ENCODE data around the gene CNGB1. TPM values are rescaled to one million over a fixed set of nuclear protein-coding genes. Genes with fewer than 3 reads are reported as not detected.
A peak's percentile ranks its signal among the peaks of the same experiment; 100 is the strongest.
"Not testable (repeated sequence)": the region's sequence is repeated elsewhere in the genome, so short reads cannot be mapped to it uniquely, and the experiment has no call there.

Gene CNGB1
- polyA plus RNA-seq, 3 donors: 0.09 to 0.11 TPM; not detected in 1

GRCh38 chr16:57997528-57998265 is 26.8 kb upstream of the CNGB1 start:
- no peak for DNase-seq

DNA sequence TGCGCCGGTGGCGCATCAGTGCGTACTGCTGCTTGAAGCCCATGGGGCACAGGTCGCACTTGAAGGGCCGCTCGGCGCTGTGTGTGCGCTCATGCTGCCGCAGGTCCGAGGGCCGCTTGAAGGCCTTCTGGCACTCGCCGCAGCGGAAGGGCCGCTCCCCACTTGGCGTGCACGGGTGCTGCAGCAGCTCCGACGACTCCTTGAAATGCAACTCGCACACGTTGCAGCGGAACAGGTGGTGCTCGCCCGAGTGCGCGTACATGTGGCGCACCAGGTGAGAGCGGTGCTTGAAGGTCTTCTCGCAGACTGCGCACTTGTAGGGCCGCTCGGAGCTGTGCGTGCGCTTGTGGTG is 26.2 kb upstream of the CNGB1 start:
- no peak for DNase-seq

GRCh38 chr16:57996406-57997175 is 25.7 kb upstream of the CNGB1 start:
- DNase-seq: no peak

DNA sequence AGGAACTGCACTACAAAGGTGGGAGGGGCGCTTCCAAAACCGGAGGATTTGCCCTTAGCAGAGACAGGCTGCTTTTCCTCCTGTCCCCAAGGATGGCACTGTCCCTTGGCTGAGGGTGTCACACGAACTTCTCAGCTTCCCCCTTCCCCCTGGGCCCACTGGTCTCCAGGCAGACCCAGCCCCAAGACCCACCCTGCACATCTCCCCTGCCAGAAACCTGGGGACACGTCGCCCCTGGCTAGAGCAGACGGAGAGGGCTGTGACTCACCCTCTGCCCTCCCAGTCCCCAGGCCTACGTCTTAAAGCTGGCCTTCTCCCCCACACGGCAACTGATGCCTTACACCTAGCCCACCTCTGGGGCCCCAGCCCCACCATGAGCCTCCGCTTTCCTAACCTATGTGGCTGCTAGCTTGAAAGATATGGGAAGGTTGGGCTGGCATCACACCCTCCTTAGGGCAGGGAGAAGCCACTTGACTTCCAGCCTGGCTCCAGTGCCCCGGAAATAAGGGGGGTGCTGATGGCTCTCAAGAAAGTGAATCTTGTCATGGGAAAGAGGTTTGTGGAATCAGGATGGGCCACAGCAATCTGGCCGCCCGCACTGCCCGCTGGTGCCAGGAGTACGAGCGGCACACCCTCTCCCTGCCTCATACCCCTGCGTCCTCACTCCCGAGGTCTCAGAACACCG is 24.9 kb upstream of the CNGB1 start:
- no peak for DNase-seq

DNA sequence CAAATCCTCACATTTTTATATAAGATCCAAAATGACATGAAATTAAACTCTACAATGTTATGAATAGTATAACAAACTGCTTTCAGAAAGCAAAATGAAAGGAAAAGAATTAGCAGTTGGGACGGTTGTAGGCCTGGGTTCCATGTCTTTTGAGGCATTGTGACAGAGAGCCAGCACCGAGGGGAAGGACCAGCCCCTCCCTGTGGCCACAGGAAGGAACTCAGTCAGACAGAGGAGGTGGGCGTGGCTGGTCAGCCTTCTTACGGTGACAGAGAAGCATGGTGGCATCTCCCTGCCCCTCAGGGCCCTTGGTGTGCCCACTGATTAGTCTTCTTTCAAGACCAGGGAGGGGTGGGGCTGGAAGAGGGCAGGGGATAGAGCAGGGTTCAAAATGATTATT is 23.9 kb upstream of the CNGB1 start:
- no peak for DNase-seq

- DNase-seq: no peak
Observed at GRCh38 chr16:57994361-57994760, 23.4 kb upstream of the CNGB1 start.

GRCh38 chr16:57993897-57994296 is 23.0 kb upstream of the CNGB1 start:
- DNase-seq: no peak

GRCh38 chr16:57993438-57993837 is 22.5 kb upstream of the CNGB1 start:
- no peak for DNase-seq

- no peak for DNase-seq
Observed at GRCh38 chr16:57992084-57992483, 21.2 kb upstream of the CNGB1 start.

GRCh38 chr16:57991551-57992059 is 20.7 kb upstream of the CNGB1 start:
- DNase-seq: no peak

- no peak for DNase-seq
Observed at GRCh38 chr16:57988929-57989328, 18.0 kb upstream of the CNGB1 start.

DNA sequence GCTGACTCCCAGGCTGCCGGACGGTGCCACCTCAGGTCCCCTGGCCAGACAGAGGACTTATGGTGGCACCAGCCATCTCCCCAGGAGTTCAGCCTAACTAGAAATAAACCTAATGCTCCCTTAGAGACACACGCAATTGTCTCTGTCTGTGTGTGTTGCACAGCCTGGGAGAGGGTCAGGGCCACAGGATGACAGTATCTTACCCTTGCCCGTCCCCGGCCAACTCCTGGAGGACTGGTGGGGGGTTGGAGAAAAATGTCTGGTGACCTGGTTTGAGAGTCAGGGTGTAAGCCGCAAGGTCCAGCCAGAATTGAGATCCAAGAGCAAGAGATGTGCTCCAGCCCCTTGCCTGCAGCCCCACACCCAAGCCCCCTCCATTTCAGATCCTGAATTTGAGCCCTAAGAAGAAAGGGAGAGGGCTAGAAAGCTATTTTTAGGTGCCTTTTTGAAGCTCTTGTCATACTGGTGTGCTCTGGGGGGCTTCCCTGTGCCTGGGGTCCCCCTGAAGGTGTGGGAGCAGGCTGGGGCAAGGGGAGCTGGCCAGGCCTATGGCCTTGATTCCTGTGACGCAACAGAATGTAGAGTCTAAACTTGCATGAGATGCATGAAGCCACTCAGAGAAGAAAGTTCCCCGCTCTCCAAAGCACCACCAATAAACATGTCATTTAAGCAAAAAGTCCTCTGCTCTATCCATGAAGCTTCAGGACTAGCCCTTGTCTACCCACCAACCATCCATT is 16.7 kb upstream of the CNGB1 start:
- no peak for DNase-seq

DNA sequence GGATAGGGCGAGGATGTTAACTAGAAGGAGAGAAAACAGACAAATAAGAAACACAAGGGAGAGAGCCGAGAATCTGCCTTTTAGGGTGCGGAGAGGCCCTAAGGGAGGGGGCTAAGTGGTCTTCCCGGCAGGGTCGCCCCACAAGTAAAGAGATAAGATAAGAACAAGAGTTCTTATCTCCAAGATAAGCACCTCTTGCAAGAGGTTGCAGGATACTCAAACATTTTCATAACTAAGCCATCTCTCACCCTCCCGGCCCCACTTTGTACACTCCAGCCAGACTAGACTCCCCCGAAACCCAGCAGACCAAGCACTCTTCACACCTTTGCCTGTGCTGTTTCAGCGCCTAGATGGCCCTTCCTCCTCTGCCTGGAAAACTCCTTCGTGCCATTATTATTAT is 15.3 kb upstream of the CNGB1 start:
- DNase-seq: no peak

- peak; percentile 26 for DNase-seq
Observed at GRCh38 chr16:57985204-57986181, 14.6 kb upstream of the CNGB1 start.

- peak; percentile 83 for DNase-seq
Observed at GRCh38 chr16:57984443-57985203, 13.7 kb upstream of the CNGB1 start.

GRCh38 chr16:57982385-57982784 is 11.5 kb upstream of the CNGB1 start:
- DNase-seq: no peak

DNA sequence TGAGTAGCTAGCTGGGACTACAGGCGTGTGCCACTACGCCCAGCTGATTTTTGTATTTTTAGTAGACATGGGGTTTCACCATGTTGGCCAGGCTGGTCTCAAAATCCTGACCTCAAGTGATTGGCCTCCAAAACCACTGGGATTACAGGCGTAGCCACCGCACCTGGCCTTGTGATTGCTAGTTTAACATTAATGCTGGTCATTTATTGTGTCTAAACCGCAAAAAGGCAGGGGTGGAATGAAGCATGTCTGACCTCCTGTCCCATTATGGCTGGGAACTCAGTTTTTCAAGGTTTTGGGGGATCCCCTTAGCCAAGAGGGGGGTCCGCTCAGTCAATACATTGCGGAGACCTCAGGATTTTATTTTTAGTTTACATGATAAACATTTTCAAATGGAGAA is 10.7 kb upstream of the CNGB1 start:
- DNase-seq: no peak

GRCh38 chr16:57979006-57979585 is 8.2 kb upstream of the CNGB1 start:
- no peak for DNase-seq

DNA sequence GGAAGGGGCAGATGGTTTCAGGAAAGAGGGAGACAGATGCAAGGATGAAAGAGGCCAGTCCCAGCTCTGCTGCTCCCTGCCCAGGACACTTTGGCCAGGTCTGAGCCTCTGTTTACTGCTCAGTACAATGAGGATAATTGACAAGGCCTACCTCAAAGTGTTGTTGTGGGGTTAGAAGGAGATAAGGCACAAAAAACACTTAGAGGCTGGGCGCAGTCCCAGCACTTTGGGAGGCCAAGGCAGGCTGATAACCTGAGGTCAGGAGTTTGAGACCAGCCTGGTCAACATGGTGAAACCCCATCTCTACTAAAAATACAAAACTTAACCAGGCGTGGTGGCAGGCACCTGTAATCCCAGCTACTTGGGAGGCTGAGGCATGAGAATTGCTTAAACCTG is 7.1 kb upstream of the CNGB1 start:
- not testable (repeated sequence) for DNase-seq
